Bone marrow (tissue), 2 donors: ENCODE measurements around the gene FSTL4.
"Not testable (repeated sequence)": the region's sequence is repeated elsewhere in the genome, so short reads cannot be mapped to it uniquely, and the experiment has no call there.

Experiments used
- DNase-seq, 2 donors: peaks; one replicate each; lab custom pipeline; 2025; lab: John Stamatoyannopoulos, UW

Gene FSTL4

GRCh38 chr5:133401731-133402347 lies 210.5 kb downstream of the FSTL4 start:
- no peak for DNase-seq

- DNase-seq: no peak
These were observed 211.4 kb downstream of the FSTL4 start for GRCh38 chr5:133400831-133401351.

GRCh38 chr5:133400120-133400519 lies 212.2 kb downstream of the FSTL4 start:
- no peak for DNase-seq

- no peak for DNase-seq
These were observed 213.0 kb downstream of the FSTL4 start for GRCh38 chr5:133399247-133399891.

GRCh38 chr5:133398646-133399101 lies 213.7 kb downstream of the FSTL4 start:
- no peak for DNase-seq

- no peak for DNase-seq
These were observed 214.2 kb downstream of the FSTL4 start for GRCh38 chr5:133397990-133398645.

- no peak for DNase-seq
These were observed 215.0 kb downstream of the FSTL4 start for GRCh38 chr5:133397348-133397747.

GRCh38 chr5:133396814-133397213 lies 215.5 kb downstream of the FSTL4 start:
- DNase-seq: no peak

- DNase-seq: no peak
These were observed 216.1 kb downstream of the FSTL4 start for GRCh38 chr5:133396187-133396741.

- not testable (repeated sequence) for DNase-seq
These were observed 217.1 kb downstream of the FSTL4 start for GRCh38 chr5:133395207-133395606.

- not testable (repeated sequence) for DNase-seq
These were observed 217.9 kb downstream of the FSTL4 start for GRCh38 chr5:133394477-133394817.

- DNase-seq: no peak
These were observed 218.4 kb downstream of the FSTL4 start for GRCh38 chr5:133393776-133394476.

- DNase-seq: no peak
These were observed 219.9 kb downstream of the FSTL4 start for GRCh38 chr5:133392448-133392847.

- DNase-seq: no peak
These were observed 220.8 kb downstream of the FSTL4 start for GRCh38 chr5:133391354-133392136.

GRCh38 chr5:133390416-133391353 lies 221.7 kb downstream of the FSTL4 start:
- DNase-seq: no peak

GRCh38 chr5:133389066-133389590 lies 223.2 kb downstream of the FSTL4 start:
- DNase-seq: no peak

- DNase-seq: no peak
These were observed 224.7 kb downstream of the FSTL4 start for GRCh38 chr5:133387621-133388020.

GRCh38 chr5:133387091-133387490 lies 225.2 kb downstream of the FSTL4 start:
- no peak for DNase-seq

- no peak for DNase-seq
These were observed 225.7 kb downstream of the FSTL4 start for GRCh38 chr5:133386662-133387061.

GRCh38 chr5:133385346-133385745 lies 227.0 kb downstream of the FSTL4 start:
- DNase-seq: no peak
